Measurements from ENCODE around the gene SCPEP1. TPM values are rescaled to one million over a fixed set of nuclear protein-coding genes. Genes with fewer than 3 reads are reported as not detected.

SCPEP1 gene, protein sequence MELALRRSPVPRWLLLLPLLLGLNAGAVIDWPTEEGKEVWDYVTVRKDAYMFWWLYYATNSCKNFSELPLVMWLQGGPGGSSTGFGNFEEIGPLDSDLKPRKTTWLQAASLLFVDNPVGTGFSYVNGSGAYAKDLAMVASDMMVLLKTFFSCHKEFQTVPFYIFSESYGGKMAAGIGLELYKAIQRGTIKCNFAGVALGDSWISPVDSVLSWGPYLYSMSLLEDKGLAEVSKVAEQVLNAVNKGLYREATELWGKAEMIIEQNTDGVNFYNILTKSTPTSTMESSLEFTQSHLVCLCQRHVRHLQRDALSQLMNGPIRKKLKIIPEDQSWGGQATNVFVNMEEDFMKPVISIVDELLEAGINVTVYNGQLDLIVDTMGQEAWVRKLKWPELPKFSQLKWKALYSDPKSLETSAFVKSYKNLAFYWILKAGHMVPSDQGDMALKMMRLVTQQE
- 64.0 TPM for total RNA-seq
- polyA plus RNA-seq (ENCODE audit: insufficient read depth, low read depth, low replicate concordance) = 130 TPM
- long read RNA-seq, donor 1, transcript SCPEP1-201 (13 exons, 1,942 nt) = major isoform, 18 of 31 reads
- long read RNA-seq, donor 1, partial matches to known transcripts = 11 of 31 reads
- long read RNA-seq, donor 1, other reads (novel, unspliced or antisense) = 0 of 31 reads
- long read RNA-seq, donor 2, transcript SCPEP1-201 (13 exons, 1,942 nt) = major isoform, 17 of 40 reads
- long read RNA-seq, donor 2, partial matches to known transcripts = 20 of 40 reads
- long read RNA-seq, donor 2, other reads (novel, unspliced or antisense) = 0 of 40 reads
- long read RNA-seq, donor 3, transcript SCPEP1-201 (13 exons, 1,942 nt) = major isoform, 33 of 54 reads
- long read RNA-seq, donor 3, partial matches to known transcripts = 18 of 54 reads
- long read RNA-seq, donor 3, other reads (novel, unspliced or antisense) = 0 of 54 reads
- long read RNA-seq, donor 4, transcript SCPEP1-201 (13 exons, 1,942 nt) = major isoform, 24 of 44 reads
- long read RNA-seq, donor 4, partial matches to known transcripts = 18 of 44 reads
- long read RNA-seq, donor 4, other reads (novel, unspliced or antisense) = 0 of 44 reads
- long read RNA-seq, donor 5, partial matches to known transcripts = 0 of 3 reads
- long read RNA-seq, donor 5, other reads (novel, unspliced or antisense) = 0 of 3 reads
- long read RNA-seq, donor 6, transcript SCPEP1-201 (13 exons, 1,942 nt) = major isoform, 19 of 43 reads
- long read RNA-seq, donor 6, partial matches to known transcripts = 24 of 43 reads
- long read RNA-seq, donor 6, other reads (novel, unspliced or antisense) = 0 of 43 reads
- long read RNA-seq, donor 7, transcript SCPEP1-201 (13 exons, 1,942 nt) = major isoform, 39 of 44 reads
- long read RNA-seq, donor 7, partial matches to known transcripts = 3 of 44 reads
- long read RNA-seq, donor 7, other reads (novel, unspliced or antisense) = 2 of 44 reads
- long read RNA-seq, donor 8, transcript SCPEP1-201 (13 exons, 1,942 nt) = major isoform, 13 of 14 reads
- long read RNA-seq, donor 8, partial matches to known transcripts = 0 of 14 reads
- long read RNA-seq, donor 8, other reads (novel, unspliced or antisense) = 0 of 14 reads
- long read RNA-seq, donor 9, transcript SCPEP1-201 (13 exons, 1,942 nt) = major isoform, 6 of 11 reads
- long read RNA-seq, donor 9, partial matches to known transcripts = 5 of 11 reads
- long read RNA-seq, donor 9, other reads (novel, unspliced or antisense) = 0 of 11 reads
- long read RNA-seq, donor 10, transcript SCPEP1-201 (13 exons, 1,942 nt) = major isoform, 19 of 48 reads
- long read RNA-seq, donor 10, partial matches to known transcripts = 26 of 48 reads
- long read RNA-seq, donor 10, other reads (novel, unspliced or antisense) = 0 of 48 reads

- DNase-seq (peak; percentile 81 to 96 (median 93)), FAIRE-seq (no peak)
- TF ChIP-seq, protein P1, sequence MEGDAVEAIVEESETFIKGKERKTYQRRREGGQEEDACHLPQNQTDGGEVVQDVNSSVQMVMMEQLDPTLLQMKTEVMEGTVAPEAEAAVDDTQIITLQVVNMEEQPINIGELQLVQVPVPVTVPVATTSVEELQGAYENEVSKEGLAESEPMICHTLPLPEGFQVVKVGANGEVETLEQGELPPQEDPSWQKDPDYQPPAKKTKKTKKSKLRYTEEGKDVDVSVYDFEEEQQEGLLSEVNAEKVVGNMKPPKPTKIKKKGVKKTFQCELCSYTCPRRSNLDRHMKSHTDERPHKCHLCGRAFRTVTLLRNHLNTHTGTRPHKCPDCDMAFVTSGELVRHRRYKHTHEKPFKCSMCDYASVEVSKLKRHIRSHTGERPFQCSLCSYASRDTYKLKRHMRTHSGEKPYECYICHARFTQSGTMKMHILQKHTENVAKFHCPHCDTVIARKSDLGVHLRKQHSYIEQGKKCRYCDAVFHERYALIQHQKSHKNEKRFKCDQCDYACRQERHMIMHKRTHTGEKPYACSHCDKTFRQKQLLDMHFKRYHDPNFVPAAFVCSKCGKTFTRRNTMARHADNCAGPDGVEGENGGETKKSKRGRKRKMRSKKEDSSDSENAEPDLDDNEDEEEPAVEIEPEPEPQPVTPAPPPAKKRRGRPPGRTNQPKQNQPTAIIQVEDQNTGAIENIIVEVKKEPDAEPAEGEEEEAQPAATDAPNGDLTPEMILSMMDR (IDR thresholded peaks at IDR 0.05; ENCODE audit: borderline replicate concordance, extremely low read depth, insufficient read depth) = no peak
- H3K27ac ChIP-seq (ENCODE audit: low read depth in 2 of 2, low read length in 2 of 2) = peak within 1 kb of the TSS; percentile 20 to 32
- intact Hi-C loops (cut with DNase I) = no loop called here
- no peaks in the 10 kb centered on the region for H3K27me3 ChIP-seq (ENCODE audit: control insufficient read depth, insufficient read depth, low read length)
- H3K4me3 ChIP-seq (ENCODE audit: low read length in 3 of 3) = peak within 1 kb of the TSS; percentile 75 to 86 (median 84)
- peak within 1 kb of the TSS; percentile 52 to 74 (median 58) for H3K9ac ChIP-seq (ENCODE audit: low read length in 3 of 3)
- peaks cover 0 to 5% (median 0%) of the 10 kb centered on the region in 3 donors for H3K36me3 ChIP-seq (ENCODE audit: control insufficient read depth in 2 of 3, insufficient read depth in 3 of 3, low read length in 3 of 3)
- no peaks in the 10 kb centered on the region for H3K9me3 ChIP-seq (ENCODE audit: control insufficient read depth in 2 of 3, insufficient read depth in 1 of 3, low read length in 3 of 3)
- peaks cover 0 to 12% (median 12%) of the 10 kb centered on the region in 3 donors for H3K4me1 ChIP-seq (ENCODE audit: control insufficient read depth in 2 of 3, insufficient read depth in 2 of 3, low read depth in 1 of 3, low read length in 3 of 3)
These were observed at the start of gene SCPEP1 for GRCh38 chr17:56977673-56978395. Gene SCPEP1, plus strand, starts transcription at chr17:56978131. Its CDS starts 29 bp downstream, at chr17:56978160.

DNA sequence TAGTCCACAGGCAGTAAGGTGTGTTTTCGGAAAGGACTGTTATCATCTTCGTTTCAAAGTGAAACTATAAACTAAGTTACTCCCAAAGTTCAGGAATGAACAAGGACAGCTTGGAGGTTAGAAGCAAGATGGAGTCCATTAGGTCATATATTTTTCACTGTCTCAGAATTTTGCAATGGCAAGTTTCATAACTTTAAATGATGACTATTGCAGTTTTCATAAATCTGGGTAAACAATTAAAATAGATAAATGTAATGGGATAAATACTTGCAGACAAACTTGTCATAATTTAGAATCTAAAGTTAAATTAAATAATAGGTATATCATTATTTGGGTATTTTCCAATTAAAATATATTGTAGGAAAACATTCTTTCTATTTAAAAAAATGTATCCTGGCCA lies 49.3 kb upstream of the SCPEP1 start:
- H3K27me3 ChIP-seq (ENCODE audit: control insufficient read depth, insufficient read depth, low read length) = no peaks in the 10 kb centered on the region
- TF ChIP-seq, protein P1 (IDR thresholded peaks at IDR 0.05; ENCODE audit: borderline replicate concordance, extremely low read depth, insufficient read depth) = no peak
- intact Hi-C loops (cut with DNase I) = no loop called here
- H3K9ac ChIP-seq (ENCODE audit: low read length in 3 of 3) = no peak overlapping the region
- no peak for FAIRE-seq
- no peak for DNase-seq
- H3K4me3 ChIP-seq (ENCODE audit: low read length in 3 of 3) = no peak overlapping the region
- H3K27ac ChIP-seq (ENCODE audit: low read depth in 2 of 2, low read length in 2 of 2) = no peak overlapping the region
- no peaks in the 10 kb centered on the region for H3K4me1 ChIP-seq (ENCODE audit: control insufficient read depth in 2 of 3, insufficient read depth in 2 of 3, low read depth in 1 of 3, low read length in 3 of 3)
- peaks cover 0 to 2% (median 0%) of the 10 kb centered on the region in 3 donors for H3K9me3 ChIP-seq (ENCODE audit: control insufficient read depth in 2 of 3, insufficient read depth in 1 of 3, low read length in 3 of 3)
- no peaks in the 10 kb centered on the region for H3K36me3 ChIP-seq (ENCODE audit: control insufficient read depth in 2 of 3, insufficient read depth in 3 of 3, low read length in 3 of 3)
